ENCODE data around the gene FOXL2NB.

FOXL2NB gene

DNA sequence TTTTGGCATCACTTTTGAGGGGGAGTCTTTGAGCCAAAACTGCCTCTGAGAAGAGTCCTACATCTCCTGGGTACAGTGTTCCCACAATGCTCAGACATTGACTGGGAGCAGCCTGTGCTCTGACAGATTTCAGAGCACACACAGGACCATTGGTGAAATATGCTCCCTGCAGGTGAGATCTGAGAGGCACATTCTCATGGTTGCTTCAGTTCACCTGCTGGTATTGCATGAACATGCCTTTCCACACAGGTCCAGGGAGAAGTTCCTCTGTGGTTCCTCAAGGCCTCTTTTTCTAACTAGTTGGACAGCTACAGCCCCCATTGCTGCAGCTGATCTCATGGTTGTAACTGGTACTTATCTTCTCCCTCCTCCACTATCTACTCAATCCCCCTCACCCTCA, 37.1 kb upstream of the FOXL2NB start:
- no peak overlapping the region for H3K9ac ChIP-seq
- H3K79me2 ChIP-seq (ENCODE audit: insufficient read depth, low read depth) = no peaks in the 10 kb centered on the region
- no peaks in the 10 kb centered on the region for H4K20me1 ChIP-seq (ENCODE audit: insufficient read depth)
- TF ChIP-seq, protein P1, sequence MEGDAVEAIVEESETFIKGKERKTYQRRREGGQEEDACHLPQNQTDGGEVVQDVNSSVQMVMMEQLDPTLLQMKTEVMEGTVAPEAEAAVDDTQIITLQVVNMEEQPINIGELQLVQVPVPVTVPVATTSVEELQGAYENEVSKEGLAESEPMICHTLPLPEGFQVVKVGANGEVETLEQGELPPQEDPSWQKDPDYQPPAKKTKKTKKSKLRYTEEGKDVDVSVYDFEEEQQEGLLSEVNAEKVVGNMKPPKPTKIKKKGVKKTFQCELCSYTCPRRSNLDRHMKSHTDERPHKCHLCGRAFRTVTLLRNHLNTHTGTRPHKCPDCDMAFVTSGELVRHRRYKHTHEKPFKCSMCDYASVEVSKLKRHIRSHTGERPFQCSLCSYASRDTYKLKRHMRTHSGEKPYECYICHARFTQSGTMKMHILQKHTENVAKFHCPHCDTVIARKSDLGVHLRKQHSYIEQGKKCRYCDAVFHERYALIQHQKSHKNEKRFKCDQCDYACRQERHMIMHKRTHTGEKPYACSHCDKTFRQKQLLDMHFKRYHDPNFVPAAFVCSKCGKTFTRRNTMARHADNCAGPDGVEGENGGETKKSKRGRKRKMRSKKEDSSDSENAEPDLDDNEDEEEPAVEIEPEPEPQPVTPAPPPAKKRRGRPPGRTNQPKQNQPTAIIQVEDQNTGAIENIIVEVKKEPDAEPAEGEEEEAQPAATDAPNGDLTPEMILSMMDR (conservative IDR thresholded peaks at IDR 0.05; ENCODE audit: low read depth, low read length) = no peak
- peaks cover 2% of the 10 kb centered on the region for H3K4me1 ChIP-seq (ENCODE audit: low read depth, poor library complexity, severe bottlenecking)
- no peak overlapping the region for H3K27ac ChIP-seq
- H3K36me3 ChIP-seq (ENCODE audit: insufficient read depth) = no peaks in the 10 kb centered on the region
- no peak overlapping the region for H2AFZ ChIP-seq (ENCODE audit: low read depth)
- no peak overlapping the region for H3K4me3 ChIP-seq (IDR thresholded peaks at IDR 0.05; ENCODE audit: insufficient read depth, low read depth, low read length)
- H3K27me3 ChIP-seq (ENCODE audit: insufficient read depth, low read depth) = no peaks in the 10 kb centered on the region
- H3K4me2 ChIP-seq = no peak overlapping the region

- Histone ChIP-seq H3K27ac (no peak overlapping the region), H3K4me1 (ENCODE audit: low read depth, poor library complexity, severe bottlenecking) (peaks cover 6% of the 10 kb centered on the region), H2AFZ (ENCODE audit: low read depth) (no peak overlapping the region), H3K36me3 (ENCODE audit: insufficient read depth) (no peaks in the 10 kb centered on the region), H3K27me3 (ENCODE audit: insufficient read depth, low read depth) (no peaks in the 10 kb centered on the region), H4K20me1 (ENCODE audit: insufficient read depth) (no peaks in the 10 kb centered on the region), H3K9ac (no peak overlapping the region), H3K79me2 (ENCODE audit: insufficient read depth, low read depth) (no peaks in the 10 kb centered on the region), H3K4me2 (no peak overlapping the region), H3K4me3 (IDR thresholded peaks at IDR 0.05; ENCODE audit: insufficient read depth, low read depth, low read length) (no peak overlapping the region)
- TF ChIP-seq, protein P1 (conservative IDR thresholded peaks at IDR 0.05; ENCODE audit: low read depth, low read length) = no peak
These were observed 35.4 kb upstream of the FOXL2NB start for GRCh38 chr3:138911621-138912020.

- H2AFZ ChIP-seq (ENCODE audit: low read depth) = no peak overlapping the region
- TF ChIP-seq, protein P1 (conservative IDR thresholded peaks at IDR 0.05; ENCODE audit: low read depth, low read length) = no peak
- H4K20me1 ChIP-seq (ENCODE audit: insufficient read depth) = no peaks in the 10 kb centered on the region
- H3K36me3 ChIP-seq (ENCODE audit: insufficient read depth) = no peaks in the 10 kb centered on the region
- H3K4me2 ChIP-seq = no peak overlapping the region
- H3K79me2 ChIP-seq (ENCODE audit: insufficient read depth, low read depth) = no peaks in the 10 kb centered on the region
- no peaks in the 10 kb centered on the region for H3K27me3 ChIP-seq (ENCODE audit: insufficient read depth, low read depth)
- peaks cover 6% of the 10 kb centered on the region for H3K4me1 ChIP-seq (ENCODE audit: low read depth, poor library complexity, severe bottlenecking)
- H3K9ac ChIP-seq = no peak overlapping the region
- H3K27ac ChIP-seq = no peak overlapping the region
- no peak overlapping the region for H3K4me3 ChIP-seq (IDR thresholded peaks at IDR 0.05; ENCODE audit: insufficient read depth, low read depth, low read length)
These were observed 34.8 kb upstream of the FOXL2NB start for GRCh38 chr3:138912237-138912636.

- Histone ChIP-seq H3K4me2 (no peak overlapping the region), H3K36me3 (ENCODE audit: insufficient read depth) (no peaks in the 10 kb centered on the region), H3K27ac (no peak overlapping the region), H2AFZ (ENCODE audit: low read depth) (no peak overlapping the region), H4K20me1 (ENCODE audit: insufficient read depth) (no peaks in the 10 kb centered on the region), H3K79me2 (ENCODE audit: insufficient read depth, low read depth) (no peaks in the 10 kb centered on the region), H3K4me1 (ENCODE audit: low read depth, poor library complexity, severe bottlenecking) (peaks cover 6% of the 10 kb centered on the region), H3K27me3 (ENCODE audit: insufficient read depth, low read depth) (no peaks in the 10 kb centered on the region), H3K4me3 (IDR thresholded peaks at IDR 0.05; ENCODE audit: insufficient read depth, low read depth, low read length) (no peak overlapping the region), H3K9ac (no peak overlapping the region)
- TF ChIP-seq, protein P1 (conservative IDR thresholded peaks at IDR 0.05; ENCODE audit: low read depth, low read length) = no peak
These were observed 33.3 kb upstream of the FOXL2NB start for GRCh38 chr3:138913766-138914165.

All from KMS-11 (cell line).